T follicular helper cell (primary cell): ENCODE results near the gene ITCH.
"Not testable (repeated sequence)": the region's sequence is repeated elsewhere in the genome, so short reads cannot be mapped to it uniquely, and the experiment has no call there.

Experiments
- DNase-seq: peaks from one replicate; pipeline ENCODE4 v3.0.0-alpha.2; 2020; ENCODE audit warnings: low read depth

The ITCH gene

DNA sequence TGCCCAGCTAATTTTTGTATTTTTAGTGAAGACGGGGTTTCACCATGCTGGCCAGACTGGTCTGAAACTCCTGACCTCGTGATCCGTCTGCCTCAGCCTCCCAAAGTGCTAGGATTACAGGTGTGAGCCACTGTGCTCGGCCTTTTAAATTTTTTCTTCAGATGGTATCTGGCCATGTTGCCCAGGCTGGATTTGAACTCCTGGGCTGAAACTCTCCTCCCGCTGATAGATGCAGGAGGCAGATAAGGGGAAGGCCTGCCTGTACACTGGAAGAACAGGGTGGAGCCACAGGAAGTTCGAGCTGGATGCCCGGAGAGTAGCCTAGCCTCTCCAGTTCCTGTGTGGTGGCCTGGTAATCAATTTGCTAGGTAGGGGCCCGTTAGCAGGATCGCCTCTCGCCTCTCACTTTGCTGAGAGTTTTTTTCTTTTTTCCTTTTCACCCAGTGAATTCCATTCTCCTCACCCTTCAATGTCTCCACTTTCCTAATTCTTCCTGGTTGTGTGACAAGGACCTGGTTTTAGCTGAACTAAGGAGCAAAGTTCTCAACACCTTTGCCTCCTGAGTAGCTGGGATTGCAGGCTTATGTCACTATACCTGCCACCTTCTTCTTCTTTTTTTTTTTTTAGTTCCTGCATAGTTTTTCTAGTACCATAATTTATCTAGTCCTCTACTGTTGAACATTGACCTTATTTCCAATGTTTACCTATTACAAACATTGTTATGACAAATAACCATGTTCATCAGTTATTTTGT is 19.4 kb upstream of the ITCH start:
- DNase-seq: no peak

DNA sequence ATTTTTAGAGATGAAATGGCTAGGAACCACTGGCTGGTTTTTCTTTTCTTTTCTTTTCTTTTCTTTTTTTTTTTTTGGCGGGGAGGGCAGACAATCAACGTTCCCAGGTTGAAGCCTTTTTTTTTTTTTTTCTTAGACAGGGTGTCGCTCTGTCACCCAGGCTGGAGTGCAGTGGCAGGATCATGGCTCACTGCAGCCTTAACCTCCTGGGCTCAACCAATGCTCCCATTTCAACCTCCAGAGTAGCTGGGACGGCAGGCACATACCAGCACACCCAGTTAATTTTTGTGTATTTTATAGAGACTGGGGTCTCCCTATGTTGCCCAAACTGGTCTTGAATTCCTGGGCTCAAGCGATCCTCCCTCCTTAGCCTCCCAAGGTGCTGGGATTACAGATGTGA is 18.8 kb upstream of the ITCH start:
- DNase-seq: no peak

DNA sequence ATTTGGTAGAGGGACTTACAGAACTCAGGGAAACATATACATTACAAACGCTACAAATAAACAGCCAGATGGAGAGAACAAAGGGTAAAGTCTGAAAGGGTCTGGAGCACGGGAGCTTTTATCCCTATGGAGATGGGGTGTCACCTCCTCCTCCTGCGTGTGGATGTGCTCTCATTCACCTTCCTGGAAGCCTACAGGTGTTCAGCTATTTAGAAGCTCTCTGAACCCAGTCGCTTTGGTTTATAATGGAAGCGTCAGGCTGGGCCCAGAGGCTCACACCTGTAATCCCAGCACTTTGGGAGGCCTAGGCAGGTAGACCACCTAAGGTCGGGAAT is 17.7 kb upstream of the ITCH start:
- DNase-seq: no peak

GRCh38 chr20:34345839-34346532 is 17.1 kb upstream of the ITCH start:
- not testable (repeated sequence) for DNase-seq

DNA sequence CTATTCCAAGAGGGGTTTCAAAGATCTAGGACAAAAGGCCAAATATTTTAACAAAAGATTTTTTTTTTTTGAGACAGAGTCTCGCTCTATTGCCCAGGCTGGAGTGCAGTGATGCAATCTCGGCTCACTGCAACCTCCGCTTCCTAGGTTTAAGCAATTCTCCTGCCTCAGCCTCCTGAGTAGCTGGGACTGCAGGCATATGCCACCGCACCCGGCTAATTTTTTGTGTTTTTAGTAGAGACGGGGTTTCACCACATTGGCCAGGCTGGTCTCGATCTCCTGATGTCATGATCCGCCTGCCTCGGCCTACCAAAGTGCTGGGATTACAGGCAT is 16.6 kb upstream of the ITCH start:
- not testable (repeated sequence) for DNase-seq

DNA sequence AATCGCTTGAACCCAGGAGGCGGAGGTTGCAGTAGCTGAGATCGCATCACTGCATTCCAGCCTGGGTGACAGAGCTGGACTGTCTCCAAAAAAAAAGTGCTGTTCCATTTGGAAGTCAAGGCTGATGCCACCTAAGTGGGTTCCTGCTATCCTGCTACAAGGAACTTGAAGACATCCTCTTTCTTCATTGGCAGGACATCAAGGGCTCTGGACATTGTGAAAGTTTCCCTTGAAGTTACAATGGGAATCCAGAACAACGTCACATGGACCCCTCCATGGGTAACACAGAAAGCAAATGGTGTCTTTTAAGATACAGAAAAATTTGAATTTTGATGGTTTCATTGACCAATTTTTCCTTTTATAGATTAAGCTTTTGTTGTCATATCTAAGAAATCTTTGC is 15.5 kb upstream of the ITCH start:
- no peak for DNase-seq

DNA sequence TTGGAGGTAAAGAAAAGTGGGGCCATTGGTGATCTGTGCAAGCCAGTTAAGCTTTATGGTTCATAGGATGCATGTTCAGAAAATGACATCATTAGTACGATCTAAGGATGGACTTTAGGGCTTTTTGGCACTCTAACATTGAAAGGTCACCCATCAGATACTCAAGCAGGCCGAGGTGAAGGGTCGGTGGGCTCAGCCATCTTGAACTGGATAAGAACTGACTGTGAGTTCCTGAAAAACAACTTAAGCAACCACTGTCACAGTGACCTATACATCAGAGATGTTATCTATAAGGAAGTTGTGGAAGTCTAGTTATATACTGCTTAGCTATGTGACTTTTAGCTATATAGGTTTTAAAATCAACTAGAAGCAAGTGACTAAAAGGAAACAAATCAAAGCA is 13.0 kb upstream of the ITCH start:
- no peak for DNase-seq

GRCh38 chr20:34353467-34353866 is 9.6 kb upstream of the ITCH start:
- DNase-seq: not testable (repeated sequence)

- no peak for DNase-seq
Measured at GRCh38 chr20:34355427-34355826, 7.6 kb upstream of the ITCH start.

DNA sequence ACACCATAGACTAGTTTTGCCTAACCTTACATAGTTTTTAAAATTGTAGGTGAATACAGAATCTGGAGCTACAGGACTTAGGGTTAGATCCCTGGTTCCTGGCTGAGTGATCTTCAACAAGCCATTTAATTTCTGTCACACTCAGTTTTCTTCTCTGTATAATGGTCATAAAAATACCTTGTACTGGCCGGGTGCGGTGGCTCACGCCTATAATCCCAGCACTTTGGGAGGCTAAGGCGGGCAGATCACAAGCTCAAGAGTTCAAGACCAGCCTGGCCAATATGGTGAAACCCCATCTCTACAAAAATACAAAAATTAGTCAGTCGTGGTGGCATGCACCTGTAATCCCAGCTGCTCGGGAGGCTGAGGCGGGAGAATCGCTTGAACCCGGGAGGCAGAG is 3.3 kb upstream of the ITCH start:
- DNase-seq: not testable (repeated sequence)

GRCh38 chr20:34362502-34363061 is 491 bp upstream of the ITCH start:
- DNase-seq: no peak

GRCh38 chr20:34363465-34364222 is 571 bp downstream of the ITCH start:
- no peak for DNase-seq

DNA sequence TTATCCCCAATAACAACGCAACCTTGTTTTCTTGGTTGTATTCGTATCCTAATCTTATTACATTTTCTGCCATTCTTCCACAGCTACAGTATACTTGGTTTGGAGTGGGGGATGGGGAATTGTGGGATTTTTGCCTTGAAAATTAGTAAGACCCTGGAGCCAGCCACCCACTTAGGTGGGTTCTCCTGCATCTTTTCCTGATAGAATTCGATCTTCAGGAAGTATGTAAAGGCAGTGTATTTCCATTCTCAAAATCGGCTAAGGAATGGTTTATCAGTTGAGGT is 1.1 kb downstream of the ITCH start:
- DNase-seq: no peak

DNA sequence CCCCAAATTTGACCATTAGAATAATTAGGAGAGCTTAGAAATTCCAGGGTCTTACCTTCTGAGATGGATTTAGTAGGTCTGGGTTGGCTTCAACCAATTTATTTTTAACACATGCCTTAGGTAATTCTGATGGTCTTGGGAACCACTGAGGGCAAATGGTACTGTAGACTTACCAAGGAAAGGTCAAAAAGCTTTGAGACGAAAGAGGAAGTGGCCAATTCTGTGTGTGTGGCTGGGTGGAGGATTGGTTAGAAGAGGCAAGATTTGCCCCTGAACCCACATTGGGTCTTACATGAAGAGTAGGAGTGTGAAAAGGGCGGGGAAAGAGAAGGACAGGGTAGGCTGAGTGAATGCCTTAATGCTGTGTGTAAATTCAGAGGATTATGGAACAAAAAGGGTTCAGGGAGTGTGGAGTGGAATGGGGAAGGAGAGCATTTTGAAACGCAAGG is 2.7 kb downstream of the ITCH start:
- no peak for DNase-seq

DNA sequence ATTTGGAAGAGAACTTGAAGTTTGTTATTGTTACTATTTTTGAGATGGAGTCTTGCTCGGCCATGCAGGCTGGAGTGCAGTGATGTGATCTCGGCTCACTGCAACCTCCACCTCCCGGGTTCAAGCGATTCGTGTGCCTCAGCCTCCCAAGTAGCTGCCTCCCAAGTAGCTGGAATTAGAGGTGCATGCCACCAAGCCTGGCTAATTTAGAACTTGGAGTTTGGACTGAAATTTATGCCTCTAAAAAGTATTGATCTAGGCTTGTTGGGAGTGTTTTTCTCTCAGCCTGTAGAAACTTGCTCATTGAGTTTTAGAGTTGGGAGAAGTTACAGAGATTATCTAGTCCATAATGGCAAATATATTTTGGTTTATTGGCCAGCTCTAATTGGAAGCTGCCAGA is 4.1 kb downstream of the ITCH start:
- no peak for DNase-seq

DNA sequence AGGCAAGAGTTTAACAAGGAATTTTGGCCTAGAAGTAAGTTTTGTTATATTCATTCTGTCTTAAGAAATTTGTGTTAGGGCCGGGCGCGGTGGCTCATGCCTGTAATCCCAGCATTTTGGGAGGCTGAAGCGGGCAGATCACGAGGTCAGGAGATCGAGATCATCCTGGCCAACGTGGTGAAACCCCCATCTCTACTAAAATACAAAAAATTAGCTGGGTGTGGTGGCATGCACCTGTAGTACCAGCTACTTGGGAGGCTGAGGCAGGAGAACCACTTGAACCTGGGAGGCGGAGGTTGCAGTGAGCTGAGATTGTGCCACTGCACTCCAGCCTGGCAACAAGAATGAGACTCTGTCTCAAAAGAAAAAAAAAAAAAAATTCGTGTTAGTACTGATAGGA is 4.8 kb downstream of the ITCH start:
- DNase-seq: not testable (repeated sequence)

DNA sequence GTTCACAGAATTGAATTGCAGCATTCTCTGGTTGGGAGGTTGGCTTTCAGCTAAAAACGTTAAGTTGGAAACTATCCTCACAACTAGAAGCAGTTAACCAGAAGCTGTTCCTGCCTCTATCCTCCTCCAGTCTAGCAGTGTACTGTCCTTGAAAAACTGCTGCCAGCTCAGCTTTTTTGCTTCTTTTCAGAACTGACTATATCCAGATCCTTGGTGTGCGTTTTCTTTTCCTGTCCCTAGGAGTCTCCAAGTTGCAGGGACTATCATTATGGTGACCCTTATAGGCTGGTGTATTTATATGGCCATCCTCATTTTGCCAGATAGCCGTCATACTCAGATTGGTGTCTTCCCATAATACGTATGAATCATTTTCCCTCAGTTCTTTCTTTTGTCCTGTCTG is 5.5 kb downstream of the ITCH start:
- no peak for DNase-seq

- DNase-seq: no peak
Measured at GRCh38 chr20:34369265-34369664, 6.2 kb downstream of the ITCH start.

GRCh38 chr20:34370062-34370461 is 7.0 kb downstream of the ITCH start:
- DNase-seq: no peak

DNA sequence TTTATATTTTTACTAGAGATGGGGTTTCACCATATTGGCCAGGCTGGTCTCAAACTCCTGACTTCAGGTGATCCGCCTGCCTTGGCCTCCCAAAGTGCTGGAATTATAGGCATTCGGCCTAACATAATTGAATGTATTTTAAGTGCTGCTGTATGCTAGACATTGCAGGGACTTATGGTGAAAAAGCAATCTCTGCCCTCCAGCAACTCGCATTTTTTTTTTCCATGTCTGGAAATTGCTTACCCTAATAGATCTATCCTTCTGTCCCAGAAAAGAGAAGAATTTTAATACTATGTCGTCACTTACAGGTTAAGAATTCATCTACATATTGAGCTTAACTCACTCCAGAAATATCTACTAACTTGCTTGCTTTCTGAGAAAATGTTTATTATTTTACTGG is 10.4 kb downstream of the ITCH start:
- no peak for DNase-seq

- no peak for DNase-seq
Measured at GRCh38 chr20:34374209-34374760, 11.2 kb downstream of the ITCH start.

DNA sequence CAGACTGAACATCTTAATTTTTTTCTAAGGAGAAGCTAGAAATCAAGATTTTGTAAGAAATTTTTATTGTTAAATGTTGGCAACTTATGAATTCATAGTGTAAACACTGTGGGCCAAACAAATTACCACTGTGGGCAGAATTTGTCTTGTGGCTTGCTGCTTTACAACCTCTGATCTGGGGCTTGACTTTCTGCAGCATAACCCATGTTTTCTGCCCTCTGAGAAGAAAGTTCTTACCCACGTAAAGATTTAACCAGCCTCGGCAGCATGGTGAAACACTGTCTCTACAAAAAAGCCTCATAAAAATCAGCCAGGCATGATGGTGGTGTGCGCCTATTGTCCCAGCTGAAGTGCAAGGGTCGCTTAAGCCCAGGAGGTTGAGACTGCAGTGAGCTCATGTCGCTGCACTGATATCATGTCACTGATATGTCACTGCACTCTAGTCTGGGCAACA is 12.9 kb downstream of the ITCH start:
- DNase-seq: no peak
